Stimulated activated naive CD8-positive, alpha-beta T cell treated with anti-CD3 and anti-CD28 coated beads, Interleukin-15, amount 100 ng/mL, for 72 hours (primary cell): Measurements from ENCODE around the gene LPAR3.

Experiments used
- ATAC-seq: fragments of 150-1000 bp; cut with Tn5 transposase; 2 replicates; pipeline ENCODE4 v1.10.0; 2021; ENCODE audit warnings: mild to moderate bottlenecking, moderate library complexity
- DNase-seq, 2 donors: peaks; one replicate each; pipeline ENCODE4 v3.0.0; 2021 to 2022
- H3K27ac Mint-ChIP-seq, 2 donors: one replicate each; pipeline ENCODE4 v1.8.0; 2022; ENCODE audit warnings: mild to moderate bottlenecking in 2 of 2, mixed read lengths in 2 of 2, moderate library complexity in 2 of 2
- H3K27me3 Mint-ChIP-seq: one replicate; pipeline ENCODE4 v1.8.0; 2022; ENCODE audit warnings: mixed read lengths
- H3K4me1 Mint-ChIP-seq: one replicate; pipeline ENCODE4 v1.8.0; 2022; ENCODE audit warnings: mild to moderate bottlenecking, mixed read lengths
- H3K4me3 Mint-ChIP-seq, 2 donors: one replicate each; pipeline ENCODE4 v1.8.0; 2022; ENCODE audit warnings: mild to moderate bottlenecking in 2 of 2, mixed read lengths in 2 of 2, moderate library complexity in 1 of 2
- H3K9me3 Mint-ChIP-seq, 2 donors: one replicate each; pipeline ENCODE4 v1.8.0; 2022; ENCODE audit warnings: mixed read lengths in 2 of 2

Gene LPAR3

DNA sequence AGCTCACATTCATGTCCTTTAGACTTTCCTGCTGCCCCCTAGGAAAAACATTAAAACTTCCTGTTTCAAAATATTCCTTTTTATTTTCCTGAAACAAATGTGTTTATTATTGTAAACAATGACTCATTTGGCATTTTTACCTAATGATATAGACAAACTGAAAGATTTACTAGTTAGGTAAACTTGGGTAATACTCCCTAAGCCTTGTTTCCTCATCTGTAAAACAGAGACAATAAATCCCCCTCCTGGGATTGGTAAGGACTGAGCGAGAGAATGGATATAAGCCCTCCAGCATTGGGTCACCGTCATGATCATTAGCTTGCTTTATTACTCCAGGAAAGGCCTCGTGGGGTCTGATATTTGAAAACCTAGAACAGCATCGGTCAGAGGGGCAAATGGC lies 59.8 kb downstream of the LPAR3 start:
- DNase-seq: no peak
- peaks cover 9% of the 10 kb centered on the region for H3K4me1 Mint-ChIP-seq
- no peak overlapping the region for H3K4me3 Mint-ChIP-seq
- no peak for ATAC-seq
- H3K27ac Mint-ChIP-seq: no peak overlapping the region
- H3K9me3 Mint-ChIP-seq: peaks cover 0 to 1% of the 10 kb centered on the region in 2 donors
- H3K27me3 Mint-ChIP-seq: no peaks in the 10 kb centered on the region

DNA sequence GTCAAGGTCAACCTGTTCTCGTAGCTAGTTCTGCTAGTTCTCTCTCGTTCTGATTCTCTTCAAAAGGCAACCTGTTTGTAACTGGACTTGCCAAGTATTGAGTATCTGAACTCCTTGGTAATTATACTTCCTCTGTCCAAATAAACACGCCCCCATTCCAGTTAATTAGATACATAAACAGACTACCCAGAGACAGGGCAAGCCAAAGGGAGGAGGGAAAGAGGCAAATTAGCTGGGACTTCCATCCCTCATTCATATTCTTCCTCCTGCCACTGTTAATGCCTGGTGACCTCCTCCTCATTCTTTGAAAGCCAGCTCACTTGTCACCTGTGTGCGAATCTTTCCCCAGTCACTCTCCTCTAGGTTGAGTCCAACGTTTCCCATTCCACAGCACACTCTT lies 62.9 kb downstream of the LPAR3 start:
- peaks cover 5% of the 10 kb centered on the region for H3K4me1 Mint-ChIP-seq
- DNase-seq (no peak), ATAC-seq (no peak)
- H3K27ac Mint-ChIP-seq: no peak overlapping the region
- no peak overlapping the region for H3K4me3 Mint-ChIP-seq
- no peaks in the 10 kb centered on the region for H3K27me3 Mint-ChIP-seq
- H3K9me3 Mint-ChIP-seq: no peaks in the 10 kb centered on the region

DNA sequence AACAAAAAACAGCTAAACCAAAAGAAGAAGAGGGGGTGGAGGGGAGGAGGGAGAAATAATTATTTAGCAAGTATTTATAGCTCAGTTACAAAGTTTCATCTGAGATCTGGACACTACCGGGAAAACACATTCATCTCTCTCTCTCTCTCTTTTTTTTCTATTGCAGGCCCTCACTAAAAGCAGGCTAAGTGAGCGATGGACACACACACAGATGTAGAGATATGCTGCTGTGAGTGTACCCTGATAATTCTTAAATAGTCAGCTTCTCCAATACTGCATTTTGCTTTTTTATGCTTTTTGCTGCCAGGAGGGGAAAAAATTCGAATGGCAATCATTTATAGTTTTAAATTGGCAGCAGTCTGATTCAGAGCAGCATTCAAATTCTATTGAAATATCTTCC lies 65.0 kb downstream of the LPAR3 start:
- Mint-ChIP-seq H3K4me3 (no peak overlapping the region), H3K4me1 (no peaks in the 10 kb centered on the region), H3K9me3 (no peaks in the 10 kb centered on the region), H3K27me3 (no peaks in the 10 kb centered on the region), H3K27ac (no peak overlapping the region)
- ATAC-seq (no peak), DNase-seq (no peak)

GRCh38 chr1:84827555-84827954 lies 65.5 kb downstream of the LPAR3 start:
- H3K27me3 Mint-ChIP-seq: no peaks in the 10 kb centered on the region
- DNase-seq (no peak), ATAC-seq (no peak)
- H3K27ac Mint-ChIP-seq: no peak overlapping the region
- H3K9me3 Mint-ChIP-seq: no peaks in the 10 kb centered on the region
- H3K4me3 Mint-ChIP-seq: no peak overlapping the region
- no peaks in the 10 kb centered on the region for H3K4me1 Mint-ChIP-seq

- ATAC-seq (no peak), DNase-seq (no peak)
- Mint-ChIP-seq H3K27ac (no peak overlapping the region), H3K4me3 (no peak overlapping the region), H3K4me1 (peaks cover 12% of the 10 kb centered on the region), H3K9me3 (no peaks in the 10 kb centered on the region), H3K27me3 (no peaks in the 10 kb centered on the region)
Observed at GRCh38 chr1:84825161-84825560, 67.8 kb downstream of the LPAR3 start.

DNA sequence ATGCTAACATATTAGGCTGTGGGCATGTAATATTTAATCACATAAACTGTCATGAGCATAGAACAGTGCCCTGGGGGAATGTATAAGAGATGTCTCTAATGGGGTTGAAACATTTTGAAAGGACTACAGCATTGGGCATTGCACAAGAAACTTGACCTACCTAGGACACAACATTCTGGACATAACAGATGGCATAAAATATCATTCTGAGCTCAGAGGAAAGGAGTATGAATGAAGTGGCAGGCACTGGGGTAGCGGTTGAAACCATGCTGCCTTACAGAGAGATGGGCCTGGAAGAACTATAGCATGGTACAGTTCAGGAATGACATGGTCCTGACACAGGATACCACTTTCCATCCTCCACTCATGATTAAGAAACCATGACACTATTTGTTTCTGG lies 69.0 kb downstream of the LPAR3 start:
- DNase-seq (no peak), ATAC-seq (no peak)
- no peaks in the 10 kb centered on the region for H3K9me3 Mint-ChIP-seq
- H3K27me3 Mint-ChIP-seq: no peaks in the 10 kb centered on the region
- no peak overlapping the region for H3K4me3 Mint-ChIP-seq
- peaks cover 22% of the 10 kb centered on the region for H3K4me1 Mint-ChIP-seq
- no peak overlapping the region for H3K27ac Mint-ChIP-seq

DNA sequence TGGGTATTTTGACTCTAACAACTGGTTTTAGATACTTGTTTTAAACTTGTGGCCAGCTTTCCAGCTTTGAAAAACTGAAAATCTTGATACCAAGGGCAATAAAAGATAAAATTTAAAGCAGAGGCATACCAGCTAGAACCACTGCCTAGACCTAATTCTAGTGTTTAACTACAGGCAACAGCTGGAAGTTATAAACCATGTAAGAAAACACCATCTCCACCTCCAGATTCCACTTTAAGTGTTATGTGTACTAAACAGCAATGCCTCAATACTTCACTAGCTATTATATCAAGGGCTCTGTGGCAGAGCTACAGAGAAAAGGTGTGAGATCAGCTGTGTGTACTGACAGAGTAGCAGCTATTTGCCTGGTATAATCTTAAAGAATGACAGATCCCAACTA lies 69.5 kb downstream of the LPAR3 start:
- Mint-ChIP-seq H3K27me3 (no peaks in the 10 kb centered on the region), H3K4me1 (peaks cover 26% of the 10 kb centered on the region), H3K9me3 (no peaks in the 10 kb centered on the region), H3K27ac (peak overlapping the region in 1 of 2 donors; percentile 57), H3K4me3 (no peak overlapping the region)
- DNase-seq (no peak), ATAC-seq (no peak)

- H3K27me3 Mint-ChIP-seq: no peaks in the 10 kb centered on the region
- H3K4me1 Mint-ChIP-seq: no peaks in the 10 kb centered on the region
- no peak overlapping the region for H3K27ac Mint-ChIP-seq
- no peaks in the 10 kb centered on the region for H3K9me3 Mint-ChIP-seq
- no peak for DNase-seq
- ATAC-seq: no peak
- H3K4me3 Mint-ChIP-seq: no peak overlapping the region
Observed at GRCh38 chr1:84810343-84810742, 82.7 kb downstream of the LPAR3 start.

GRCh38 chr1:84809023-84809422 lies 84.0 kb downstream of the LPAR3 start:
- ATAC-seq (no peak), DNase-seq (no peak)
- Mint-ChIP-seq H3K4me1 (no peaks in the 10 kb centered on the region), H3K9me3 (no peaks in the 10 kb centered on the region), H3K27ac (no peak overlapping the region), H3K4me3 (no peak overlapping the region), H3K27me3 (no peaks in the 10 kb centered on the region)

- DNase-seq (no peak), ATAC-seq (no peak)
- no peak overlapping the region for H3K27ac Mint-ChIP-seq
- H3K9me3 Mint-ChIP-seq: no peaks in the 10 kb centered on the region
- no peak overlapping the region for H3K4me3 Mint-ChIP-seq
- no peaks in the 10 kb centered on the region for H3K27me3 Mint-ChIP-seq
- H3K4me1 Mint-ChIP-seq: no peaks in the 10 kb centered on the region
Observed at GRCh38 chr1:84803604-84804003, 89.4 kb downstream of the LPAR3 start.

DNA sequence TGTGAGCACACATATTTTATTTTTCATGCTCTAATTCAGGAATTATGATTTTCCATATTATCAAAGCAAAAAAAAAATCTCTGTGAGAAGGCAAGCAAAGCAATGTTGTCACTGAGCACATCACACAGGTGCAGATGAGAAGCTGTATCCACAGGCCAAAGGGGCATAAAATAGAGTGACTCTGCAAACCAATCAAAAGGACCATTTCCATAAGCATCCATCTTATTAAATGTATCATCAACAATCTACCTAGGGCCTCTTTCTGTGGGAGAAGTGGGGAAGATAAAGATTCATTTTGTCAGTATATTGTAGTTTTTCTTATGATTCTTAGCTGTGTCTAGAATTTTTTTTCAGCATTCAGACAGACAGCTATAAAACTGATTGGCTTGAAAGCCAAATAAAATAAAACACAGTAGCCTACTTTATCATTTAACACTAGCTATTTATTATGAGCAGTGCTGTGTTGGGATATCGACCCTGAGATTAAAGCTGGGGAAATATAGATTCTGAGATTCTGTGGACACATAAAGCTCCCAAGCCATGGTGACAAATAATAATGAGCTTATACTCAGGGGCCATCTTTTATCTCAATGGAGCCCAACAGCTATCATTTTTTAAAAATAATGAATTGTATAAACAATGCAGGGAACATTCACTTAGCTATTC lies 90.3 kb downstream of the LPAR3 start:
- no peak for ATAC-seq
- no peaks in the 10 kb centered on the region for H3K27me3 Mint-ChIP-seq
- H3K9me3 Mint-ChIP-seq: no peaks in the 10 kb centered on the region
- no peak overlapping the region for H3K4me3 Mint-ChIP-seq
- H3K27ac Mint-ChIP-seq: no peak overlapping the region
- no peak for DNase-seq
- no peaks in the 10 kb centered on the region for H3K4me1 Mint-ChIP-seq

DNA sequence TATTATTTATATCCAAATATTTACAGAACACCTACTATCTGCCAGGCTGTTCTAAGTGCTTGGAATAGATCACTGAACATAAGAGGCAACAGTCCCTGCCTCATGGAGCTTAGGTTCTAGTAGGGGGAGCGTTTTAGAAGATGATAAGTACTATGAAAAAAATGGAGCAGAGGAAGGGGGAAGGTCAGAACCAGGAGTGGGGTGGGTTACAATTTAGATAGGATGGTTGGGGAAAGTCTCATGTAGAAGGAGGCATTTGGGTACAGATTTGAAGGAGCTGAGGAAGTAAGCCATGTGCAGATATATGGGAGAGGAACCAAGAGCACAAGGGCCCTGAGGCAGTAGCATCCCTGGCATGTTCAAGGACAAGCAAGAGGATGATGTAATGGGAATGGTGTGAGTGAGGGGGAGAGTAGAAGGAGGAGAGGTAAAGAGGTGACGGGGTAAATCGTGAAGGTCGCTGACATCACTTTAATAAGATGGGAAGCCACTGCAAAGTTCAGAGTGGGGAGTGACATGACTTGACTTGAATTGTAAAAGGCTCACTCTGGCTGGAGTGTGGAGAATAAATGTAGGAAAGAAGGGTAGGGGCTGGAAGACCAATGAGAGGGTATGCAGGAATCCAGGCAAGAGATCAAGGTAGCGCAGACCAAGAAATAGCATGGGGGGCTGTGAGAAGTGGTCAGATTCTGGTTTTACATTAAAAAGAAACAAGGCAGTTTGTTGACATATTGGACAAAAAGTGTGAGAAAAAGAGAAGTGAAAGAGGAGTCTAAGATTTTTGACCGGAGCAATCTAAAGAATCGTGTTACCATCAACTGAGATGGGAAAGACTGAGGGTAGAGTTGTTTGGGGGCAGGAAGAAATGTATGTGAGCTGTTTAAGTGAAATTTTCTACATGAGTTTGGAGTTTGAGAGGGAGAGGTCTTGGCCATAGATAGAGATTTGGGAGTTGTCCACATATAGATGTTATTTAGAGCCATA lies 92.6 kb downstream of the LPAR3 start:
- no peak for DNase-seq
- H3K4me1 Mint-ChIP-seq: no peaks in the 10 kb centered on the region
- no peak overlapping the region for H3K27ac Mint-ChIP-seq
- no peak for ATAC-seq
- H3K9me3 Mint-ChIP-seq: no peaks in the 10 kb centered on the region
- no peaks in the 10 kb centered on the region for H3K27me3 Mint-ChIP-seq
- no peak overlapping the region for H3K4me3 Mint-ChIP-seq

DNA sequence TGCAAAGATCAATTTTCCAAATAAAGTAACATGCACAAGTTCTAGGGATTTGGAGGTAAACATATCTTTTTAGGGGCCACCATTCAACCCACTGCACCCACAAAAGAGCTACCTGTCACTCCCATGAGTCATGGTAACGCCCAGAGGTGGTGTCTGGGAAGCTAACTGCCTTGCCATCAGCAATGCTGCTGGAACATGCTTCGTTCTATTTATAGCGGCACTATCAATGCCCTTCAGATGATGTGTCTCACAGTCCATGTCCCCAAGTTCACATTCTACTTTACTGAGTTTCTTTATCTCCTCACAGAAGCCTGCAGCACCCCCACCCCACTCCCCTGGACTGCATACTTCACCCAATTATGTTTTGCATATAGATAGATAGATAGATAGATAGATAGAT lies 95.4 kb downstream of the LPAR3 start:
- Mint-ChIP-seq H3K9me3 (peaks cover 3 to 6% of the 10 kb centered on the region in 2 donors), H3K4me1 (no peaks in the 10 kb centered on the region), H3K27ac (no peak overlapping the region), H3K4me3 (no peak overlapping the region), H3K27me3 (no peaks in the 10 kb centered on the region)
- DNase-seq: no peak
- no peak for ATAC-seq

DNA sequence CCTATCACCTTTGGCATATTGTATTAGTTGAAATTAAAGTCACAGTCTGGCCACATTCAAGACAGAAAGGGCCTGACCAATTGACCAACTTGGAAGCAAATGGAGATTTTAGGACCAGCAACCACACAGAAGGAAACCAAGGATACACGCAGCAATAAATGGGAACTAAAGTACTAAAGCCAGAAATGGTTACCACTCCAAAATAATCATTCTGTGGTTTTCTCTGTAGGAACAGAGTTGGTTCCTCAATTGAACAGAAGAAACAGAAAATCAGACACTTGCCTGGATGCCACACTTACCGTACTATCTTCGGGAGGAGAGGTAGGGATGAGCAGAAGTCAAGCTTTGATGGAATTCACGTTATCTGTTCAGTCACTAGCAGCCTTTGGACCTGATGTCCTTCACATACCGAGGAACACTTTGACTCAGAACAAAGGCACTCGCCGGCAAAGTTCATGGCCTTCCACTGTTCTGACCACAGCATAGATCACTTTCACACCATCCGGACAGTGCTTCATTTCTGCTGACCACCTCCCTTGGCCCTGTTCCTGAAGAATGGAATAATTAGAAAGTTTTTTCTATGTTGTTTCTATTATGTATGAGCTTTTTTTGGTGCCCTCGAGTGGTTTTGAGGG lies 96.9 kb downstream of the LPAR3 start:
- Mint-ChIP-seq H3K4me3 (no peak overlapping the region), H3K27ac (no peak overlapping the region), H3K9me3 (peaks cover 8 to 14% of the 10 kb centered on the region in 2 donors), H3K4me1 (no peaks in the 10 kb centered on the region), H3K27me3 (no peaks in the 10 kb centered on the region)
- DNase-seq (no peak), ATAC-seq (no peak)

DNA sequence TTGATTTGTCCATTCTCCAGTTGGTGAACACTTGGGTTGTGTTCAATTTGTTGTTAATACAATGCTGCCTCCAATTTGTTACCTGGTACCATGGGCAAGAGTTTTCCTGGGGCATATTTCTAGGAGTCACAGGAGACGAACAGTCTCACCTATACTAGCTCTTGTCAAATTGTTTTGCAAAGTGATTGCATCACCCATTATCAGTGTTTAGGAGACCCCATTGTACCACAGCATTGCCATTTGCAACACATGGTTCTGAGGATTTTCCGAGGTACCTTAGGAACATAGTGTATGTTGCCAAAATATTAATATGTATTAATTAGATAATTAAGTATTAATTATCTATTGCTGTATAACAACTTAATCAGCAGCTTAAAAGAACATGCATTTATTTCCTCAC lies 97.8 kb downstream of the LPAR3 start:
- Mint-ChIP-seq H3K27ac (no peak overlapping the region), H3K4me3 (no peak overlapping the region), H3K27me3 (no peaks in the 10 kb centered on the region), H3K9me3 (peaks cover 8 to 14% of the 10 kb centered on the region in 2 donors), H3K4me1 (no peaks in the 10 kb centered on the region)
- ATAC-seq (no peak), DNase-seq (no peak)

- Mint-ChIP-seq H3K27me3 (no peaks in the 10 kb centered on the region), H3K4me3 (no peak overlapping the region), H3K27ac (no peak overlapping the region), H3K9me3 (peaks cover 8 to 14% of the 10 kb centered on the region in 2 donors), H3K4me1 (no peaks in the 10 kb centered on the region)
- DNase-seq (no peak), ATAC-seq (no peak)
Observed at GRCh38 chr1:84792421-84792820, 100.6 kb downstream of the LPAR3 start.
